ENCODE measurements around the gene C4BPA. TPM values are rescaled to one million over a fixed set of nuclear protein-coding genes. Genes with fewer than 3 reads are reported as not detected.

The C4BPA gene
- total and polyA plus RNA-seq, 2 of the 4 experiments (the other 2 are of a cell fraction) = not detected

DNA sequence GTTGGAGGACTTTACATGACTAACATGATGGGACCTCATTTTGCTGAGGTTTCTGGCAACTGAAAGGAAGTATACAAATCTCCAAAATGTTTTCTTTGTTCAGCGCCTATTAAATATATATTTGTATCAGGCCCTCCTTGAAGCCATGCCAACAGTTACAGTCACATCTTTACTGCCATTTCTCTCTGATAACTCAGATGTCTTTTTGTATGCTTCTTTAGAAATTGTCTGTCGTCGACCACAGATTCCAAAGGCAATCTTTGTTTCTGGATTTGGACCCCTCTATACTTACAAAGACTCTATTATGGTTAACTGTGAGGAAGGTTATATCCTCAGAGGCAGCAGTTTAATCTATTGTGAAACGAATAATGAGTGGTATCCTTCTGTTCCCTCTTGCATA, 69.4 kb downstream of the C4BPA start:
- Histone ChIP-seq H3K79me1 (ENCODE audit: low read depth in 1 of 2, low read length in 2 of 2) (no peaks in the 10 kb centered on the region), H3K9ac (ENCODE audit: low read depth, low read length) (no peak overlapping the region), H4K20me1 (ENCODE audit: insufficient read depth, low read length) (no peaks in the 10 kb centered on the region), H4K5ac (ENCODE audit: low read depth, low read length) (no peak overlapping the region), H2BK15ac (ENCODE audit: low read depth, low read length) (no peak overlapping the region), H2AFZ (replicated peaks; ENCODE audit: low read length, poor library complexity) (no peak overlapping the region), H2AK9ac (replicated peaks; ENCODE audit: low read depth, low read length, poor library complexity) (no peak overlapping the region), H3K27me3 (ENCODE audit: control insufficient read depth, insufficient read depth, low read length) (no peaks in the 10 kb centered on the region), H2BK120ac (ENCODE audit: low read depth, low read length) (no peak overlapping the region), H3K56ac (ENCODE audit: extremely low read depth, insufficient read depth, low read length) (no peak overlapping the region), H2BK5ac (ENCODE audit: low read depth, low read length, poor library complexity, severe bottlenecking) (no peak overlapping the region), H3K4me3 (ENCODE audit: insufficient read depth, low read depth, low read length) (no peak overlapping the region), H3K14ac (replicated peaks; ENCODE audit: low read depth, low read length) (no peak overlapping the region), H3K4me1 (ENCODE audit: control insufficient read depth, insufficient read depth, low read length) (no peaks in the 10 kb centered on the region), H3K36me3 (ENCODE audit: control insufficient read depth, insufficient read depth, low read length) (no peaks in the 10 kb centered on the region), H3K4me2 (ENCODE audit: low read depth, low read length) (no peak overlapping the region), H3K9me3 (ENCODE audit: control insufficient read depth, insufficient read depth, low read length) (no peaks in the 10 kb centered on the region), H4K8ac (ENCODE audit: low read depth in 2 of 2, low read length in 2 of 2) (no peak overlapping the region), H2AK5ac (ENCODE audit: low read depth, low read length) (no peak overlapping the region), H3K18ac (ENCODE audit: low read depth, low read length) (no peak overlapping the region), H3K27ac (ENCODE audit: insufficient read depth, low read length) (no peak overlapping the region), H3K4ac (ENCODE audit: low read depth, low read length) (no peak overlapping the region), H2BK20ac (ENCODE audit: low read depth, low read length) (no peak overlapping the region), H3K9me1 (ENCODE audit: insufficient read depth, low read length) (no peaks in the 10 kb centered on the region), H4K91ac (ENCODE audit: insufficient read depth, low read depth, low read length) (no peak overlapping the region), H3K23ac (ENCODE audit: low read depth, low read length) (no peak overlapping the region)
- intact Hi-C loops (cut with micrococcal nuclease) = no loop called here
- ATAC-seq (ENCODE audit: low read depth) (no peak), DNase-seq (no peak)
- ChIA-PET POLR2A (ENCODE audit: unreplicated experiment) (no interaction called here), CTCF (no interaction called here)
- dilution Hi-C loops (cut with HindIII; ENCODE audit: low sequenced_read_pairs, unreplicated experiment) = no loop called here
- BruUV-seq (replicated peaks) = no TSS peak
- in situ Hi-C loops (cut with MboI; ENCODE audit: low sequenced_read_pairs) = no loop called here
- WGBS, 2 experiments (ENCODE audit: extremely low coverage in 2 of 2, insufficient read length in 1 of 2) = no CpG with 5 or more reads among the region's 4 CpGs
- TF ChIP-seq MAFK (IDR thresholded peaks at IDR 0.05; ENCODE audit: low read depth, low read length) (no peak), MAZ (IDR thresholded peaks at IDR 0.05; ENCODE audit: borderline replicate concordance, low read depth, low read length) (no peak)

Measured in IMR-90 (cell line).